ENCODE results near the gene TMEM208. TPM values are rescaled to one million over a fixed set of nuclear protein-coding genes. Genes with fewer than 3 reads are reported as not detected.

Gene TMEM208
- total RNA-seq, 1 experiment from 2014 or later, result 48.4 TPM

DNA sequence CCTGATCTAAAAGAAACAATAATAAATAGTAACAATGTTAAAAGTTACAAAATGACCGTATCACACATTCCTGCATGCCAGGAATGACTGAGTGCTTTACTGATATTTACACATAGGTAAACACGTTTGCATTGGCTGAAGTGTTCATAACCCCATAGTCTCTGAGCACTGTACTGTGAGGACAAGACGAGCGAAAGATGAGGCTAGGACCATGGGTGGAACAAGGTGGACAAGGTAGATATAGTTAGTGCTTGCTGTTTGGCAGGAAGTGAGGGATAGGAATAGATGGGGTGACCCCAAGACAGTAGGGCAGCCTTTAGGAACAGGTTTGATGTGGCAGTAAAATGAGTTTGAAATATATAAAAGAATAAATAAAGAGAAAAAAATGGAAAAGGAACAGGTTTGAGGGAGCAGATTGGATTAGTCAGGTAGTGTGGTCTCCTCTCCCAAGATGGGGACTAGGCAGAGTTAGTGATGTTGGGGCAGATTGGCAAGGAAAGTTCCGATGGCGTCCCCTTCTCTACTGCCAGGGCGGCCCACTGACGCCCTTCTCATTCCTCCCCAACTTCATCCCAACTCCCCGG lies 35.4 kb upstream of the TMEM208 start:
- H3K4me1 Mint-ChIP-seq, result peaks cover 29% of the 10 kb centered on the region
- TF ChIP-seq ESRRA (CRISPR knock-in tag; IDR thresholded peaks at IDR 0.05; ENCODE audit: borderline replicate concordance) (no peak), MXD4 (CRISPR knock-in tag; IDR thresholded peaks at IDR 0.05; ENCODE audit: borderline replicate concordance) (no peak), RELA (CRISPR knock-in tag; IDR thresholded peaks at IDR 0.05; ENCODE audit: borderline replicate concordance) (no peak)
- TF ChIP-seq, protein P1, sequence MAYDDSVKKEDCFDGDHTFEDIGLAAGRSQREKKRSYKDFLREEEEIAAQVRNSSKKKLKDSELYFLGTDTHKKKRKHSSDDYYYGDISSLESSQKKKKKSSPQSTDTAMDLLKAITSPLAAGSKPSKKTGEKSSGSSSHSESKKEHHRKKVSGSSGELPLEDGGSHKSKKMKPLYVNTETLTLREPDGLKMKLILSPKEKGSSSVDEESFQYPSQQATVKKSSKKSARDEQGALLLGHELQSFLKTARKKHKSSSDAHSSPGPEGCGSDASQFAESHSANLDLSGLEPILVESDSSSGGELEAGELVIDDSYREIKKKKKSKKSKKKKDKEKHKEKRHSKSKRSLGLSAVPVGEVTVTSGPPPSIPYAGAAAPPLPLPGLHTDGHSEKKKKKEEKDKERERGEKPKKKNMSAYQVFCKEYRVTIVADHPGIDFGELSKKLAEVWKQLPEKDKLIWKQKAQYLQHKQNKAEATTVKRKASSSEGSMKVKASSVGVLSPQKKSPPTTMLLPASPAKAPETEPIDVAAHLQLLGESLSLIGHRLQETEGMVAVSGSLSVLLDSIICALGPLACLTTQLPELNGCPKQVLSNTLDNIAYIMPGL (CRISPR knock-in tag; IDR thresholded peaks at IDR 0.05), result no peak
- TF ChIP-seq, protein P2, sequence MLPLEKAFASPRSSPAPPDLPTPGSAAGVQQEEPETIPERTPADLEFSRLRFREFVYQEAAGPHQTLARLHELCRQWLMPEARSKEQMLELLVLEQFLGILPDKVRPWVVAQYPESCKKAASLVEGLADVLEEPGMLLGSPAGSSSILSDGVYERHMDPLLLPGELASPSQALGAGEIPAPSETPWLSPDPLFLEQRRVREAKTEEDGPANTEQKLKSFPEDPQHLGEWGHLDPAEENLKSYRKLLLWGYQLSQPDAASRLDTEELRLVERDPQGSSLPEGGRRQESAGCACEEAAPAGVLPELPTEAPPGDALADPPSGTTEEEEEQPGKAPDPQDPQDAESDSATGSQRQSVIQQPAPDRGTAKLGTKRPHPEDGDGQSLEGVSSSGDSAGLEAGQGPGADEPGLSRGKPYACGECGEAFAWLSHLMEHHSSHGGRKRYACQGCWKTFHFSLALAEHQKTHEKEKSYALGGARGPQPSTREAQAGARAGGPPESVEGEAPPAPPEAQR (CRISPR knock-in tag; IDR thresholded peaks at IDR 0.05), result no peak
- TF ChIP-seq, protein P3, sequence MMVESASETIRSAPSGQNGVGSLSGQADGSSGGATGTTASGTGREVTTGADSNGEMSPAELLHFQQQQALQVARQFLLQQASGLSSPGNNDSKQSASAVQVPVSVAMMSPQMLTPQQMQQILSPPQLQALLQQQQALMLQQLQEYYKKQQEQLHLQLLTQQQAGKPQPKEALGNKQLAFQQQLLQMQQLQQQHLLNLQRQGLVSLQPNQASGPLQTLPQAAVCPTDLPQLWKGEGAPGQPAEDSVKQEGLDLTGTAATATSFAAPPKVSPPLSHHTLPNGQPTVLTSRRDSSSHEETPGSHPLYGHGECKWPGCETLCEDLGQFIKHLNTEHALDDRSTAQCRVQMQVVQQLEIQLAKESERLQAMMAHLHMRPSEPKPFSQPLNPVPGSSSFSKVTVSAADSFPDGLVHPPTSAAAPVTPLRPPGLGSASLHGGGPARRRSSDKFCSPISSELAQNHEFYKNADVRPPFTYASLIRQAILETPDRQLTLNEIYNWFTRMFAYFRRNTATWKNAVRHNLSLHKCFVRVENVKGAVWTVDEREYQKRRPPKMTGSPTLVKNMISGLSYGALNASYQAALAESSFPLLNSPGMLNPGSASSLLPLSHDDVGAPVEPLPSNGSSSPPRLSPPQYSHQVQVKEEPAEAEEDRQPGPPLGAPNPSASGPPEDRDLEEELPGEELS (CRISPR knock-in tag; IDR thresholded peaks at IDR 0.05), result no peak
- TF ChIP-seq, protein P4, sequence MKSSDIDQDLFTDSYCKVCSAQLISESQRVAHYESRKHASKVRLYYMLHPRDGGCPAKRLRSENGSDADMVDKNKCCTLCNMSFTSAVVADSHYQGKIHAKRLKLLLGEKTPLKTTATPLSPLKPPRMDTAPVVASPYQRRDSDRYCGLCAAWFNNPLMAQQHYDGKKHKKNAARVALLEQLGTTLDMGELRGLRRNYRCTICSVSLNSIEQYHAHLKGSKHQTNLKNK (CRISPR knock-in tag; IDR thresholded peaks at IDR 0.05), result no peak
- TF ChIP-seq, protein P5, sequence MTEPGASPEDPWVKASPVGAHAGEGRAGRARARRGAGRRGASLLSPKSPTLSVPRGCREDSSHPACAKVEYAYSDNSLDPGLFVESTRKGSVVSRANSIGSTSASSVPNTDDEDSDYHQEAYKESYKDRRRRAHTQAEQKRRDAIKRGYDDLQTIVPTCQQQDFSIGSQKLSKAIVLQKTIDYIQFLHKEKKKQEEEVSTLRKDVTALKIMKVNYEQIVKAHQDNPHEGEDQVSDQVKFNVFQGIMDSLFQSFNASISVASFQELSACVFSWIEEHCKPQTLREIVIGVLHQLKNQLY (CRISPR knock-in tag; IDR thresholded peaks at IDR 0.05), result no peak
- no peak for DNase-seq (ENCODE audit: low spot score)
- POLR2A ChIA-PET, result no interaction called here
- H3K4me3 Mint-ChIP-seq, result peak overlapping the region; percentile 87
- CTCF ChIA-PET, result interaction anchor here (1.2 kb wide), 1 partner anchor 230 kb away, joined by 5 read pairs; the partner anchor contains the start of gene CES3
- ATAC-seq, result no peak
- no peaks in the 10 kb centered on the region for H3K9me3 Mint-ChIP-seq
- H3K36me3 Mint-ChIP-seq, result peaks cover 29% of the 10 kb centered on the region
- peaks cover 5% of the 10 kb centered on the region for H3K27me3 Mint-ChIP-seq (ENCODE audit: low read depth)
- H3K27ac Mint-ChIP-seq, result no peak overlapping the region

DNA sequence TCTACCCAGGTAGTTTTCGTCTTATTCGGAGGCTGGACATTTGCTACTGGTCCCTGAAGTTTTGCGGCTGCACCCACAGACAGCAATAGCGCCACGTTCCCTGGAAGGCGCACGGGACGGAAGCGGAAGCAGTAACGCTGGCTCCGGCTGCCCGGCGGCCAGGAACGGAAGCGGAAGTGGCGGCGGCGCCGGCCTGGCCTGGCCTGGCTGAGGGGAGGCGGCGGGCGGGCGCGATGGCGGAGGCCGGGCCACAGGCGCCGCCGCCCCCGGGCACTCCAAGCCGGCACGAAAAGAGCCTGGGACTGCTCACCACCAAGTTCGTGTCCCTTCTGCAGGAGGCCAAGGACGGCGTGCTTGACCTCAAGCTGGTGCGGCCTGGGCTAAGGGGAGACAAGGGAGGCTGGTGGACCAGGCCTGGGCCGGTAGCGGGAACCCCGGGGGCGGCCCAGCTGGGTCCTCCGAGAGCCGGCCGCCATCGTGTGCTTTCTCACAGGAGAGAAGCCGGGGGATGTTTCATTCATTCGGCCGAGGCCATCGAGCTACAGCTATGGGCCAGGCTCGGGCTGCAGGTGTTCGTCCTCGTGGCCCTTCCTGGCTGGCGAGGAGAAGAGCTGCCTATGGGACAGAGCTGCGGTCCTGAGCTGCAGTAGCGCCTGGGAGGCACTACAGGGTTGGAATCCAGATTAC lies 34.8 kb upstream of the TMEM208 start, which contains the start of gene E2F4:
TSS of gene E2F4 (plus strand) at position 161 of the 687 bp plus-strand sequence. CDS start at position 234, 73 bp downstream.
- peak; percentile 93 for ATAC-seq
- H3K27me3 Mint-ChIP-seq (ENCODE audit: low read depth), result no peaks in the 10 kb centered on the region
- POLR2A ChIA-PET, result no interaction called here
- H3K27ac Mint-ChIP-seq, result peak within 1 kb of the TSS; percentile 63
- H3K9me3 Mint-ChIP-seq, result no peaks in the 10 kb centered on the region
- CTCF ChIA-PET, result interaction anchor here (0.6 to 1.5 kb wide), 7 partner anchors 19 to 281 kb away, joined by 3 to 6 read pairs (median 3); partner anchors contain the start of genes B3GNT9, CES3 and TMEM208
- H3K4me3 Mint-ChIP-seq, result peak within 1 kb of the TSS; percentile 87
- H3K4me1 Mint-ChIP-seq, result peaks cover 23% of the 10 kb centered on the region
- H3K36me3 Mint-ChIP-seq, result peaks cover 35% of the 10 kb centered on the region
- DNase-seq (ENCODE audit: low spot score), result peak; percentile 86
- TF ChIP-seq, protein P6, sequence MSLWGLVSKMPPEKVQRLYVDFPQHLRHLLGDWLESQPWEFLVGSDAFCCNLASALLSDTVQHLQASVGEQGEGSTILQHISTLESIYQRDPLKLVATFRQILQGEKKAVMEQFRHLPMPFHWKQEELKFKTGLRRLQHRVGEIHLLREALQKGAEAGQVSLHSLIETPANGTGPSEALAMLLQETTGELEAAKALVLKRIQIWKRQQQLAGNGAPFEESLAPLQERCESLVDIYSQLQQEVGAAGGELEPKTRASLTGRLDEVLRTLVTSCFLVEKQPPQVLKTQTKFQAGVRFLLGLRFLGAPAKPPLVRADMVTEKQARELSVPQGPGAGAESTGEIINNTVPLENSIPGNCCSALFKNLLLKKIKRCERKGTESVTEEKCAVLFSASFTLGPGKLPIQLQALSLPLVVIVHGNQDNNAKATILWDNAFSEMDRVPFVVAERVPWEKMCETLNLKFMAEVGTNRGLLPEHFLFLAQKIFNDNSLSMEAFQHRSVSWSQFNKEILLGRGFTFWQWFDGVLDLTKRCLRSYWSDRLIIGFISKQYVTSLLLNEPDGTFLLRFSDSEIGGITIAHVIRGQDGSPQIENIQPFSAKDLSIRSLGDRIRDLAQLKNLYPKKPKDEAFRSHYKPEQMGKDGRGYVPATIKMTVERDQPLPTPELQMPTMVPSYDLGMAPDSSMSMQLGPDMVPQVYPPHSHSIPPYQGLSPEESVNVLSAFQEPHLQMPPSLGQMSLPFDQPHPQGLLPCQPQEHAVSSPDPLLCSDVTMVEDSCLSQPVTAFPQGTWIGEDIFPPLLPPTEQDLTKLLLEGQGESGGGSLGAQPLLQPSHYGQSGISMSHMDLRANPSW (CRISPR knock-in tag; conservative IDR thresholded peaks at IDR 0.05; ENCODE audit: low read depth), result no peak
- TF ChIP-seq, protein P4 (CRISPR knock-in tag; IDR thresholded peaks at IDR 0.05), result 0 out of 2 replicates have a peak, but pooled peaks have one; percentile 33
- TF ChIP-seq, protein P7, sequence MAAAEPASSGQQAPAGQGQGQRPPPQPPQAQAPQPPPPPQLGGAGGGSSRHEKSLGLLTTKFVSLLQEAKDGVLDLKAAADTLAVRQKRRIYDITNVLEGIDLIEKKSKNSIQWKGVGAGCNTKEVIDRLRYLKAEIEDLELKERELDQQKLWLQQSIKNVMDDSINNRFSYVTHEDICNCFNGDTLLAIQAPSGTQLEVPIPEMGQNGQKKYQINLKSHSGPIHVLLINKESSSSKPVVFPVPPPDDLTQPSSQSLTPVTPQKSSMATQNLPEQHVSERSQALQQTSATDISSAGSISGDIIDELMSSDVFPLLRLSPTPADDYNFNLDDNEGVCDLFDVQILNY (CRISPR knock-in tag; IDR thresholded peaks at IDR 0.05), result no peak
- no peak for TF ChIP-seq TEAD4 (CRISPR knock-in tag; IDR thresholded peaks at IDR 0.05)
- TF ChIP-seq CBFB (CRISPR knock-in tag; IDR thresholded peaks at IDR 0.05; ENCODE audit: low read depth), result no peak
- peak; percentile 69; the same call in 1 of the 2 replicates for TF ChIP-seq CREM (CRISPR knock-in tag; IDR thresholded peaks at IDR 0.05)
- TF ChIP-seq, protein P8, sequence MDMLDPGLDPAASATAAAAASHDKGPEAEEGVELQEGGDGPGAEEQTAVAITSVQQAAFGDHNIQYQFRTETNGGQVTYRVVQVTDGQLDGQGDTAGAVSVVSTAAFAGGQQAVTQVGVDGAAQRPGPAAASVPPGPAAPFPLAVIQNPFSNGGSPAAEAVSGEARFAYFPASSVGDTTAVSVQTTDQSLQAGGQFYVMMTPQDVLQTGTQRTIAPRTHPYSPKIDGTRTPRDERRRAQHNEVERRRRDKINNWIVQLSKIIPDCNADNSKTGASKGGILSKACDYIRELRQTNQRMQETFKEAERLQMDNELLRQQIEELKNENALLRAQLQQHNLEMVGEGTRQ (CRISPR knock-in tag; IDR thresholded peaks at IDR 0.05), result peak; percentile 64
- no peak for TF ChIP-seq ZNF671 (CRISPR knock-in tag; IDR thresholded peaks at IDR 0.05)
- TF ChIP-seq CREB1 (CRISPR knock-in tag; IDR thresholded peaks at IDR 0.05), result no peak
- TF ChIP-seq ATF1 (CRISPR knock-in tag; IDR thresholded peaks at IDR 0.05), result no peak
- no peak for TF ChIP-seq TP53 (CRISPR knock-in tag; IDR thresholded peaks at IDR 0.05)
- peak; percentile 72; the same call in 1 of the 2 replicates for TF ChIP-seq ZNF121 (CRISPR knock-in tag; IDR thresholded peaks at IDR 0.05)
- TF ChIP-seq PRRX2 (CRISPR knock-in tag; IDR thresholded peaks at IDR 0.05), result no peak
- TF ChIP-seq FOXK1 (CRISPR knock-in tag; IDR thresholded peaks at IDR 0.05), result no peak; the same call in 1 of the 2 replicates

Data from WTC11 (cell line).